ENCODE data around the gene UTS2B. TPM values are rescaled to one million over a fixed set of nuclear protein-coding genes. Genes with fewer than 3 reads are reported as not detected.

The UTS2B gene
- total and polyA plus RNA-seq, 4 donors, result 0.10 to 0.76 TPM; not detected in 2

DNA sequence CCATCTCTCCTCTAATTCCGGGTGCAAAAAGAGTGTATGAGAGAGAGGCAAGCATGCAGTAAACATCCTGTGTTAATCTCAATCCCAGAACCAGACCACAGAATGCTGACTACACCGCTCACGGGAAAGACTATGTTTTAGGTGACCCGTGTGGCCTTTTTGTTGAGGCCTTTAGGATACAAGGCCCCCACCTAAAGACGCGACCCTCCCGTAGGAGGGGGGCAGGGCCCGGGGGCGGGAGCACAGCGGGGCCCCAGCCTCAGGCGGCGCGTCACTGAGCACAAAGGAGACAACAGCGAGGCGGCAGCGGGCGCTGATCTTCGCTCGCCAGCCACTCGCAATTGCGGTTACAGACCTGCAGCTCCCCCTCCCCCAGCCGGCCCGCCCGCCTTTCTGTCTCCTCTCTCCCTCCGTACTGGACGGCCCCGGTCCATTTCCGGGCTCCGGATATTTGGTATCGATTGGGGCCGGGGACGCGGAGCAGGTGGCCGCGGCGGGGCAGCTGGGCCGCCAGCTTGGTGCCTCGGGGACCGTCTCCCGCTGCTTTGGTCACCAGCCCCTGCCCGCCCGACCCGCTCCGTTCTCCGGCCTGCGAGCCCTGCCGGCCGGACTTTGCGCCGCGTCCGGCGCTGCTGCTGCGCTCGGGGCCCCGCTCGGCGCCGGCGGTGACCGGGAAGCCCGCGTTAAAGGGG is 1.2 kb downstream of the UTS2B start, which contains the start of gene CCDC50 (continued):
- TF ChIP-seq, protein P1, sequence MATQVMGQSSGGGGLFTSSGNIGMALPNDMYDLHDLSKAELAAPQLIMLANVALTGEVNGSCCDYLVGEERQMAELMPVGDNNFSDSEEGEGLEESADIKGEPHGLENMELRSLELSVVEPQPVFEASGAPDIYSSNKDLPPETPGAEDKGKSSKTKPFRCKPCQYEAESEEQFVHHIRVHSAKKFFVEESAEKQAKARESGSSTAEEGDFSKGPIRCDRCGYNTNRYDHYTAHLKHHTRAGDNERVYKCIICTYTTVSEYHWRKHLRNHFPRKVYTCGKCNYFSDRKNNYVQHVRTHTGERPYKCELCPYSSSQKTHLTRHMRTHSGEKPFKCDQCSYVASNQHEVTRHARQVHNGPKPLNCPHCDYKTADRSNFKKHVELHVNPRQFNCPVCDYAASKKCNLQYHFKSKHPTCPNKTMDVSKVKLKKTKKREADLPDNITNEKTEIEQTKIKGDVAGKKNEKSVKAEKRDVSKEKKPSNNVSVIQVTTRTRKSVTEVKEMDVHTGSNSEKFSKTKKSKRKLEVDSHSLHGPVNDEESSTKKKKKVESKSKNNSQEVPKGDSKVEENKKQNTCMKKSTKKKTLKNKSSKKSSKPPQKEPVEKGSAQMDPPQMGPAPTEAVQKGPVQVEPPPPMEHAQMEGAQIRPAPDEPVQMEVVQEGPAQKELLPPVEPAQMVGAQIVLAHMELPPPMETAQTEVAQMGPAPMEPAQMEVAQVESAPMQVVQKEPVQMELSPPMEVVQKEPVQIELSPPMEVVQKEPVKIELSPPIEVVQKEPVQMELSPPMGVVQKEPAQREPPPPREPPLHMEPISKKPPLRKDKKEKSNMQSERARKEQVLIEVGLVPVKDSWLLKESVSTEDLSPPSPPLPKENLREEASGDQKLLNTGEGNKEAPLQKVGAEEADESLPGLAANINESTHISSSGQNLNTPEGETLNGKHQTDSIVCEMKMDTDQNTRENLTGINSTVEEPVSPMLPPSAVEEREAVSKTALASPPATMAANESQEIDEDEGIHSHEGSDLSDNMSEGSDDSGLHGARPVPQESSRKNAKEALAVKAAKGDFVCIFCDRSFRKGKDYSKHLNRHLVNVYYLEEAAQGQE (IDR thresholded peaks at IDR 0.05), result no peak
- peak; percentile 80 for TF ChIP-seq YY1 (IDR thresholded peaks at IDR 0.05)
- TF ChIP-seq RAD21 (IDR thresholded peaks at IDR 0.05), result peak in 1 of 2 donors; percentile 39
- TF ChIP-seq, protein P2, sequence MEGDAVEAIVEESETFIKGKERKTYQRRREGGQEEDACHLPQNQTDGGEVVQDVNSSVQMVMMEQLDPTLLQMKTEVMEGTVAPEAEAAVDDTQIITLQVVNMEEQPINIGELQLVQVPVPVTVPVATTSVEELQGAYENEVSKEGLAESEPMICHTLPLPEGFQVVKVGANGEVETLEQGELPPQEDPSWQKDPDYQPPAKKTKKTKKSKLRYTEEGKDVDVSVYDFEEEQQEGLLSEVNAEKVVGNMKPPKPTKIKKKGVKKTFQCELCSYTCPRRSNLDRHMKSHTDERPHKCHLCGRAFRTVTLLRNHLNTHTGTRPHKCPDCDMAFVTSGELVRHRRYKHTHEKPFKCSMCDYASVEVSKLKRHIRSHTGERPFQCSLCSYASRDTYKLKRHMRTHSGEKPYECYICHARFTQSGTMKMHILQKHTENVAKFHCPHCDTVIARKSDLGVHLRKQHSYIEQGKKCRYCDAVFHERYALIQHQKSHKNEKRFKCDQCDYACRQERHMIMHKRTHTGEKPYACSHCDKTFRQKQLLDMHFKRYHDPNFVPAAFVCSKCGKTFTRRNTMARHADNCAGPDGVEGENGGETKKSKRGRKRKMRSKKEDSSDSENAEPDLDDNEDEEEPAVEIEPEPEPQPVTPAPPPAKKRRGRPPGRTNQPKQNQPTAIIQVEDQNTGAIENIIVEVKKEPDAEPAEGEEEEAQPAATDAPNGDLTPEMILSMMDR (IDR thresholded peaks at IDR 0.05; ENCODE audit: low read depth, low read length, missing input control), result peak; percentile 3
- TF ChIP-seq GABPA (IDR thresholded peaks at IDR 0.05 in 1 of 2, conservative IDR thresholded peaks at IDR 0.05 in 1 of 2), result peak; percentile 43 to 82
- TF ChIP-seq TAF1 (conservative IDR thresholded peaks at IDR 0.05), result peak; percentile 63

DNA sequence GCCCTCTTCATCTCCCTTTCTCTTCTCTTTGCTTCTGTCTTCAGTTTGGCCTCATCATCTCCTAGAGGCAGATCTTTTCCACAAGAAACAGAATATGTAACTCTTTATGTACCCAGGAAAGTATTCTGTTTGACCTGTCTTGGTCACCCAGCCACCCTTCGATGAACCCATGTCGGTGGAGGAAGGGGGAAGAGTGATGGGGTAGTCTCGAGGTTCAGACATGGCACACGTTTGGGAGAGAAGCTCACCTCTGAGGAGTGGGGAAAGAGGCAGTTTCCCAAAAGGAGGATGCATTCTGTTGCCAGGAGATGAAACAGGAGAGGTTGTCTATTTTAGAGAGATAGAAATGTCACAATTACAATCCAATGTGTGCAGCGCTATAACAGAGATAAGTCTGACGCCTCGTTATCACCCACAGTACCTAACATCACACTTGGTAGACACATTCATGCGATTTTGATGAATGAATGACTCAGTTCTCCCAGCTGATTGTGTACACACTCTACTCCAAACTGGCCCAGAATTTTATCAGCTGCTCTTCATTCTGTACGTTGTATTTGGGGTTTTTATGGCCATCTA is 1.9 kb downstream of the UTS2B start:
- peak overlapping the region; percentile 57 to 78 for H3K9ac ChIP-seq (ENCODE audit: low read depth in 1 of 2, low read length in 2 of 2)
- H3K27ac ChIP-seq (ENCODE audit: low read depth in 1 of 2, low read length in 2 of 2), result peak overlapping the region; percentile 97 to 99
- TF ChIP-seq TAF1 (conservative IDR thresholded peaks at IDR 0.05), result no peak
- TF ChIP-seq, protein P2 (IDR thresholded peaks at IDR 0.05; ENCODE audit: low read depth, low read length, missing input control), result no peak
- no peak for TF ChIP-seq HNF4G (IDR thresholded peaks at IDR 0.05)
- no peak for TF ChIP-seq NR2F2 (IDR thresholded peaks at IDR 0.05)
- TF ChIP-seq, protein P3, sequence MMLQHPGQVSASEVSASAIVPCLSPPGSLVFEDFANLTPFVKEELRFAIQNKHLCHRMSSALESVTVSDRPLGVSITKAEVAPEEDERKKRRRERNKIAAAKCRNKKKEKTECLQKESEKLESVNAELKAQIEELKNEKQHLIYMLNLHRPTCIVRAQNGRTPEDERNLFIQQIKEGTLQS (IDR thresholded peaks at IDR 0.05), result no peak
- no peak for TF ChIP-seq YY1 (IDR thresholded peaks at IDR 0.05)
- TF ChIP-seq, protein P4, sequence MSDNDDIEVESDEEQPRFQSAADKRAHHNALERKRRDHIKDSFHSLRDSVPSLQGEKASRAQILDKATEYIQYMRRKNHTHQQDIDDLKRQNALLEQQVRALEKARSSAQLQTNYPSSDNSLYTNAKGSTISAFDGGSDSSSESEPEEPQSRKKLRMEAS (IDR thresholded peaks at IDR 0.05), result no peak
- TF ChIP-seq FOXA2 (IDR thresholded peaks at IDR 0.05), result no peak
- no peak for TF ChIP-seq HNF4A (conservative IDR thresholded peaks at IDR 0.05)
- no peak for TF ChIP-seq RXRA (IDR thresholded peaks at IDR 0.05)
- TF ChIP-seq JUND (IDR thresholded peaks at IDR 0.05), result no peak
- TF ChIP-seq GABPA (IDR thresholded peaks at IDR 0.05 in 1 of 2, conservative IDR thresholded peaks at IDR 0.05 in 1 of 2), result no peak
- TF ChIP-seq, protein P1 (IDR thresholded peaks at IDR 0.05), result no peak
- TF ChIP-seq, protein P5, sequence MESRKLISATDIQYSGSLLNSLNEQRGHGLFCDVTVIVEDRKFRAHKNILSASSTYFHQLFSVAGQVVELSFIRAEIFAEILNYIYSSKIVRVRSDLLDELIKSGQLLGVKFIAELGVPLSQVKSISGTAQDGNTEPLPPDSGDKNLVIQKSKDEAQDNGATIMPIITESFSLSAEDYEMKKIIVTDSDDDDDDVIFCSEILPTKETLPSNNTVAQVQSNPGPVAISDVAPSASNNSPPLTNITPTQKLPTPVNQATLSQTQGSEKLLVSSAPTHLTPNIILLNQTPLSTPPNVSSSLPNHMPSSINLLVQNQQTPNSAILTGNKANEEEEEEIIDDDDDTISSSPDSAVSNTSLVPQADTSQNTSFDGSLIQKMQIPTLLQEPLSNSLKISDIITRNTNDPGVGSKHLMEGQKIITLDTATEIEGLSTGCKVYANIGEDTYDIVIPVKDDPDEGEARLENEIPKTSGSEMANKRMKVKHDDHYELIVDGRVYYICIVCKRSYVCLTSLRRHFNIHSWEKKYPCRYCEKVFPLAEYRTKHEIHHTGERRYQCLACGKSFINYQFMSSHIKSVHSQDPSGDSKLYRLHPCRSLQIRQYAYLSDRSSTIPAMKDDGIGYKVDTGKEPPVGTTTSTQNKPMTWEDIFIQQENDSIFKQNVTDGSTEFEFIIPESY (IDR thresholded peaks at IDR 0.05), result no peak
- TF ChIP-seq EGR1 (IDR thresholded peaks at IDR 0.05; ENCODE audit: low read depth in 2 of 2), result no peak
- no peak for TF ChIP-seq FOXA1 (IDR thresholded peaks at IDR 0.05)
- no peak for TF ChIP-seq RAD21 (IDR thresholded peaks at IDR 0.05)
- no peak for TF ChIP-seq SP1 (IDR thresholded peaks at IDR 0.05)
- H3K4me1 ChIP-seq (ENCODE audit: control insufficient read depth in 4 of 4, insufficient read depth in 4 of 4, low read length in 3 of 4), result peaks cover 2 to 28% (median 15%) of the 10 kb centered on the region in 4 donors
- no peak for DNase-seq (ENCODE audit: low spot score)
- no peaks in the 10 kb centered on the region for H3K9me3 ChIP-seq (ENCODE audit: control insufficient read depth in 4 of 4, low read length in 3 of 4)
- peak overlapping the region; percentile 73 to 93 (median 88) for H3K4me3 ChIP-seq (ENCODE audit: low read depth in 1 of 3, low read length in 3 of 3)
- no peaks in the 10 kb centered on the region for H3K27me3 ChIP-seq (ENCODE audit: control insufficient read depth in 4 of 4, insufficient read depth in 4 of 4, low read length in 3 of 4)
- no peaks in the 10 kb centered on the region for H3K36me3 ChIP-seq (ENCODE audit: control insufficient read depth in 4 of 4, insufficient read depth in 3 of 4, low read depth in 1 of 4, low read length in 3 of 4)
- WGBS, result 54% methylated on average over 9 of the region's 9 CpGs

All from liver (tissue), 9 donors.